ENCODE measurements around the gene SNX8.

SNX8 gene

DNA sequence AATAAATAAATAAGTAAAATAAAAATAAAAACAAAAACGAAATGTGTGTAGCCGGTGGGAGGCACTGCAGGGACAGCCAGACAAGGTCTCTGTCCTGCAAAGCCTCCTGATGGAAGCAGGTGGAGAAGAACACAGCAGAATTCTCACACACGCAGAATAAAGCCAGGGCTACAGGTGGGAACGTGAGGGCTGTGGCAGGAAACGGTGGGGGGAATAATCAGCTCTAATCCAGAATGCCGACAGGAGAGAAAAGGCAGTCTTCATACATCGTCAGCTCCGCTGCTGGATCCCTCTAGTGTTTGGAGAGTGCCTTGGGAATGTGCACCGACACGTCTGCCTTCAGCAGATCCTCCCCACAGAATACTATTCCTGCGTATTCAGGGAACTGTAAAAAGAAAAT is 6.8 kb upstream of the SNX8 start:
- no peak overlapping the region for H2AFZ ChIP-seq (ENCODE audit: low read depth, low read length)
- H3K4me1 ChIP-seq (ENCODE audit: insufficient read depth, low read length), result no peaks in the 10 kb centered on the region
- H3K4me3 ChIP-seq (ENCODE audit: low read depth in 1 of 2, low read length in 2 of 2), result no peak overlapping the region
- H3K9ac ChIP-seq (ENCODE audit: low read depth, low read length), result no peak overlapping the region
- ATAC-seq (ENCODE audit: insufficient read depth, low read depth) (no peak), DNase-seq (no peak)
- no peaks in the 10 kb centered on the region for H3K27me3 ChIP-seq (ENCODE audit: insufficient read depth, low read length, poor library complexity)
- H4K20me1 ChIP-seq (ENCODE audit: insufficient read depth, low read length), result no peaks in the 10 kb centered on the region
- H3K36me3 ChIP-seq (ENCODE audit: insufficient read depth, low read length), result no peaks in the 10 kb centered on the region
- H3K27ac ChIP-seq (ENCODE audit: low read length), result no peak overlapping the region
- no peaks in the 10 kb centered on the region for H3K9me3 ChIP-seq (ENCODE audit: insufficient read depth, low read length, severe bottlenecking)
- no peaks in the 10 kb centered on the region for H3K79me2 ChIP-seq (ENCODE audit: insufficient read depth, low read length)
- TF ChIP-seq EZH2 (IDR thresholded peaks at IDR 0.05; ENCODE audit: borderline replicate concordance, low read depth, low read length, severe bottlenecking), result no peak
- TF ChIP-seq, protein P1, sequence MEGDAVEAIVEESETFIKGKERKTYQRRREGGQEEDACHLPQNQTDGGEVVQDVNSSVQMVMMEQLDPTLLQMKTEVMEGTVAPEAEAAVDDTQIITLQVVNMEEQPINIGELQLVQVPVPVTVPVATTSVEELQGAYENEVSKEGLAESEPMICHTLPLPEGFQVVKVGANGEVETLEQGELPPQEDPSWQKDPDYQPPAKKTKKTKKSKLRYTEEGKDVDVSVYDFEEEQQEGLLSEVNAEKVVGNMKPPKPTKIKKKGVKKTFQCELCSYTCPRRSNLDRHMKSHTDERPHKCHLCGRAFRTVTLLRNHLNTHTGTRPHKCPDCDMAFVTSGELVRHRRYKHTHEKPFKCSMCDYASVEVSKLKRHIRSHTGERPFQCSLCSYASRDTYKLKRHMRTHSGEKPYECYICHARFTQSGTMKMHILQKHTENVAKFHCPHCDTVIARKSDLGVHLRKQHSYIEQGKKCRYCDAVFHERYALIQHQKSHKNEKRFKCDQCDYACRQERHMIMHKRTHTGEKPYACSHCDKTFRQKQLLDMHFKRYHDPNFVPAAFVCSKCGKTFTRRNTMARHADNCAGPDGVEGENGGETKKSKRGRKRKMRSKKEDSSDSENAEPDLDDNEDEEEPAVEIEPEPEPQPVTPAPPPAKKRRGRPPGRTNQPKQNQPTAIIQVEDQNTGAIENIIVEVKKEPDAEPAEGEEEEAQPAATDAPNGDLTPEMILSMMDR (IDR thresholded peaks at IDR 0.05; ENCODE audit: borderline replicate concordance, extremely low read depth, low read length, poor library complexity, severe bottlenecking), result no peak
- H3K4me2 ChIP-seq (ENCODE audit: insufficient read depth, low read length), result no peak overlapping the region

DNA sequence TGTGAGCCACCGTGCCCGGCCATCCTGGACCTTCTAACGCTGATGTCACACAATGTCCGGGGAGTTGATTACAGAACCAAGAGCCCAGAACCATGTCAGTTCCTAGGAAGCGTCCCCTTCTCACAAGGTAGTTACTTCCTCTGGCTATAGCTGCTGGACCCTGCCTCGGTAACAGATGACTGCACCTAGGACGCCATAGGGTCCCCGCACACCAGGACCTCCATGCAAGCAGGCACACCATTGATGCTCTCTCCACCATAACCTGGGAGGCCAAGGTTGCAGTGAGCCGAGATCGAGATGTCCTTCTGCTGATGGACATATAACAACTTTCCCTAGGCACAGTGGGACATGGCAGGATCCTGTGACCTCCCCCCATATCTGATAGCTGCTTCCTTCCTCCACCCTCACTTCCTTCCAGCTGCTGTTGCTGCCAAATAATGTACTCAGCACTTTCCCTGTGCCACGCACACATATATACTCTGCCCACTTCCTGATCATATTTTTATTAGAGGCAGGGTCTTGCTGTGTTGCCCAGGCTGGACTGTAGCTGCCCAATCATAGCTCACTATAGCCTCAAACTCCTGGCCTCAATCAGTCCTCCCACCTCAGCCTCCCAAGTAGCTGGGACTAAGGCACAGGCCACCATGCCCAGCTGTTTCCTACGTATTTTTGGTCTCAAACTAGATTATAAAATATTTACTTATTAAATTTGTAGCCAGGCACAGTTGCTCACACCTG is 3.5 kb upstream of the SNX8 start:
- Histone ChIP-seq H3K4me2 (ENCODE audit: insufficient read depth, low read length) (no peak overlapping the region), H3K27ac (ENCODE audit: low read length) (no peak overlapping the region), H3K79me2 (ENCODE audit: insufficient read depth, low read length) (peaks cover 10% of the 10 kb centered on the region), H3K9ac (ENCODE audit: low read depth, low read length) (no peak overlapping the region), H3K9me3 (ENCODE audit: insufficient read depth, low read length, severe bottlenecking) (no peaks in the 10 kb centered on the region), H3K27me3 (ENCODE audit: insufficient read depth, low read length, poor library complexity) (no peaks in the 10 kb centered on the region), H3K36me3 (ENCODE audit: insufficient read depth, low read length) (peaks cover 3% of the 10 kb centered on the region; the same call in 1 of the 2 replicates), H4K20me1 (ENCODE audit: insufficient read depth, low read length) (no peaks in the 10 kb centered on the region), H3K4me3 (ENCODE audit: low read depth in 1 of 2, low read length in 2 of 2) (no peak overlapping the region), H3K4me1 (ENCODE audit: insufficient read depth, low read length) (peaks cover 18% of the 10 kb centered on the region), H2AFZ (ENCODE audit: low read depth, low read length) (no peak overlapping the region)
- no peak for DNase-seq
- TF ChIP-seq, protein P1 (IDR thresholded peaks at IDR 0.05; ENCODE audit: borderline replicate concordance, extremely low read depth, low read length, poor library complexity, severe bottlenecking), result no peak
- no peak for ATAC-seq (ENCODE audit: insufficient read depth, low read depth)

DNA sequence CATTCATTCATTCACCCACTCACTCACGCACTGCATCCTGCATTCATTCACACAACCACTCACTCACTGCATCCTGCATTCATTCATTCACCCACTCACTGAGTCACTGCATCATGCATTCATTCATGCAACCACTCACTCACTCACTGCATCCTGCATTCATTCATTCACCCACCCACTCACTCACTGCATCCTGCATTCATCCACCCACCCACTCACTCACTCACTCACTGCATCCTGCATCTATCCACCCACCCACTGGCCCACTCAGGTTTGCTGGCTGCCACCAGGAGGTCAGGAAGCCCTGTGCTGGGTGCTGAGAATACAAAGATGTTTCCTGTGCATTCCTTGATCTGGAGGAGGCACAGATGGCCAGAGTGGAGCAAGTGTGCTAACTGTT is 2.3 kb upstream of the SNX8 start:
- H3K9me3 ChIP-seq (ENCODE audit: insufficient read depth, low read length, severe bottlenecking), result no peaks in the 10 kb centered on the region
- H3K9ac ChIP-seq (ENCODE audit: low read depth, low read length), result no peak overlapping the region
- no peak overlapping the region for H3K4me3 ChIP-seq (ENCODE audit: low read depth in 1 of 2, low read length in 2 of 2)
- ATAC-seq (ENCODE audit: insufficient read depth, low read depth), result no peak
- H2AFZ ChIP-seq (ENCODE audit: low read depth, low read length), result no peak overlapping the region
- no peak overlapping the region for H3K27ac ChIP-seq (ENCODE audit: low read length)
- no peaks in the 10 kb centered on the region for H3K27me3 ChIP-seq (ENCODE audit: insufficient read depth, low read length, poor library complexity)
- peaks cover 27% of the 10 kb centered on the region for H3K4me1 ChIP-seq (ENCODE audit: insufficient read depth, low read length)
- no peak for TF ChIP-seq EZH2 (IDR thresholded peaks at IDR 0.05; ENCODE audit: borderline replicate concordance, low read depth, low read length, severe bottlenecking)
- TF ChIP-seq, protein P1 (IDR thresholded peaks at IDR 0.05; ENCODE audit: borderline replicate concordance, extremely low read depth, low read length, poor library complexity, severe bottlenecking), result no peak
- peaks cover 2% of the 10 kb centered on the region; the same call in 1 of the 2 replicates for H4K20me1 ChIP-seq (ENCODE audit: insufficient read depth, low read length)
- H3K79me2 ChIP-seq (ENCODE audit: insufficient read depth, low read length), result peaks cover 20% of the 10 kb centered on the region
- peaks cover 3% of the 10 kb centered on the region; the same call in 1 of the 2 replicates for H3K36me3 ChIP-seq (ENCODE audit: insufficient read depth, low read length)
- H3K4me2 ChIP-seq (ENCODE audit: insufficient read depth, low read length), result no peak overlapping the region
- DNase-seq, result no peak
